K562 (cell line): ENCODE measurements around the gene REEP3. TPM values are rescaled to one million over a fixed set of nuclear protein-coding genes. Genes with fewer than 3 reads are reported as not detected.

Experiments
- ATAC-seq: fragments of 200-7000 bp; cut with Tn5 transposase; 3 replicates; pipeline ENCODE4 v1.9.1; 2020; ENCODE audit warnings: moderate library complexity
- BruUV-seq: library from RNA; stranded (reverse); fragments of 400-500 nt; replicated peaks from 2 replicates; lab custom pipeline; 2021; lab: Mats Ljungman, UMichigan
- CTCF ChIA-PET: fragments of 300-600 bp; formaldehyde crosslinking; extraction: SDS; loops from one replicate; lab custom pipeline; 2021; ENCODE audit warnings: low intra/inter-chr PET ratio; lab: Yijun Ruan, JAX
- POLR2A ChIA-PET: fragments of 300-600, 350-650 bp; sonication (Branson Sonifier 250); formaldehyde crosslinking; extraction: SDS; loops from one replicate; lab custom pipeline; 2021; ENCODE audit warnings: antibody characterized with exemption, inconsistent platforms; lab: Yijun Ruan, JAX
- DNase-seq, 4 experiments: peaks; one replicate each; pipeline versions ENCODE4 v3.0.0 to v3.0.0-alpha.2; 2011 to 2018; ENCODE audit warnings: low spot score in 3 of 4, mixed read lengths in 3 of 4; ENCODE audit errors: extremely low read depth in 1 of 4
- FAIRE-seq: peaks from 2 replicates; lab custom pipeline; 2011; peaks lifted over from hg19 to GRCh38; lab: Jason Lieb, UNC
- H2AFZ ChIP-seq: 2 replicates; pipeline ENCODE4 v1.6.0; 2011; ENCODE audit warnings: low read depth, low read length, control low read depth, inconsistent platforms
- H3K27ac ChIP-seq: fragments of 200-600 bp; 3 replicates; pipeline ENCODE4 v1.8.0; 2011; ENCODE audit warnings: low read depth, mild to moderate bottlenecking, control low read depth, inconsistent platforms, low read length, moderate library complexity, mixed read lengths; ENCODE audit errors: extremely low read depth
- H3K27me3 ChIP-seq, 2 experiments: fragments of 300-600 bp in 1 of 2; 2 replicates in 1 of 2; 3 replicates in 1 of 2; pipeline versions ENCODE4 v1.6.0 to v1.8.0; 2011; ENCODE audit warnings: inconsistent platforms in 2 of 2, low read length in 2 of 2, mild to moderate bottlenecking in 1 of 2, mixed read lengths in 1 of 2, moderate library complexity in 1 of 2; ENCODE audit not compliant: control insufficient read depth in 2 of 2, insufficient read depth in 2 of 2
- H3K36me3 ChIP-seq: fragments of 300-600 bp; 3 replicates; pipeline ENCODE4 v1.8.0; 2011; ENCODE audit warnings: mild to moderate bottlenecking, low read length, inconsistent platforms; ENCODE audit not compliant: control insufficient read depth, insufficient read depth
- H3K4me1 ChIP-seq, 2 experiments: fragments of 200-600 bp in 1 of 2; replicated peaks in 1 of 2; 2 replicates in 1 of 2; 3 replicates in 1 of 2; pipeline versions ENCODE4 v1.5.1 to v1.8.0; 2011; ENCODE audit warnings: inconsistent platforms in 2 of 2, low read length in 2 of 2, mild to moderate bottlenecking in 1 of 2, mixed read lengths in 1 of 2, moderate library complexity in 1 of 2; ENCODE audit not compliant: control insufficient read depth in 2 of 2, insufficient read depth in 2 of 2
- H3K4me2 ChIP-seq: 2 replicates; pipeline ENCODE4 v1.6.1; 2011; ENCODE audit warnings: low read length, control low read depth, inconsistent platforms, mixed read lengths; ENCODE audit not compliant: insufficient read depth
- H3K4me3 ChIP-seq: fragments of 200-600 bp; sonication (generic), shearing (Covaris generic); 2 replicates; pipeline ENCODE4 v1.5.1; 2016; ENCODE audit warnings: control low read depth, inconsistent platforms
- H3K79me2 ChIP-seq: fragments of 200-600 bp; 3 replicates; pipeline ENCODE4 v1.8.0; 2011; ENCODE audit warnings: low read length, inconsistent platforms; ENCODE audit not compliant: control insufficient read depth, insufficient read depth
- H3K9ac ChIP-seq, 2 experiments: 2 replicates each; pipeline versions ENCODE4 v1.6.0 to v1.6.1; 2011; ENCODE audit warnings: low read depth in 2 of 2, low read length in 2 of 2, control low read depth in 1 of 2, inconsistent platforms in 1 of 2, mild to moderate bottlenecking in 1 of 2, mixed read lengths in 1 of 2; ENCODE audit not compliant: insufficient read depth in 1 of 2
- H3K9me1 ChIP-seq: one replicate; pipeline ENCODE4 v1.6.0; 2011; ENCODE audit warnings: inconsistent platforms, mild to moderate bottlenecking, low read length, moderate library complexity; ENCODE audit not compliant: control insufficient read depth, insufficient read depth
- H3K9me3 ChIP-seq: replicated peaks from 2 replicates; pipeline ENCODE4 v1.5.1; 2011; ENCODE audit warnings: low read depth, low read length, inconsistent platforms; ENCODE audit not compliant: control insufficient read depth, insufficient read depth
- H4K20me1 ChIP-seq: replicated peaks from 2 replicates; pipeline ENCODE4 v1.6.1; 2011; ENCODE audit warnings: low read length, inconsistent platforms, mixed read lengths; ENCODE audit not compliant: control insufficient read depth, insufficient read depth
- L3MBTL2 ChIP-seq: fragments of 450-650 bp; IDR thresholded peaks from 2 replicates; pipeline ENCODE4 v1.6.1; 2016; ENCODE audit warnings: mild to moderate bottlenecking, moderate library complexity
- WGBS: fragments of 100-300 bp; shearing (Covaris generic); methylation state at CpG from one replicate; pipeline ENCODE4 v1.1.6; 2016; ENCODE audit warnings: low coverage, mixed read lengths; ENCODE audit not compliant: insufficient coverage; ENCODE audit errors: missing lambda C conversion rate; 5-methylcytosine and 5-hydroxymethylcytosine counted together
- in situ Hi-C: fragments of 300-500 bp; cut with MboI; formaldehyde crosslinking; loops from 4 replicates; pipeline ENCODE4 v1.15.0; 2018; ENCODE audit warnings: inconsistent platforms, mixed read lengths
- intact Hi-C: fragments of 100-400 bp; cut with micrococcal nuclease; formaldehyde crosslinking; loops from 2 replicates; pipeline ENCODE4 v1.14.2; 2022
- polyA plus RNA-seq, 8 experiments: library from polyadenylated mRNA; depleted of rRNA in 4 of 8; stranded (reverse) in 5 of 8; unstranded in 3 of 8; fragments of >200 nt; fragmentation: Nextera tagmentation in 2 of 8; fragmentation: Illumina TruSeq in 1 of 8; extraction: Ambion mirVana in 2 of 8; extraction: Trizol in 1 of 8; gene quantifications; 2 replicates each; pipeline versions ENCODE4 v1.2.1 to v1.2.3, GENCODE V29; 2011 to 2014; ENCODE audit warnings: inconsistent platforms in 1 of 8, missing spikeins in 1 of 8
- total RNA-seq, 7 experiments: library from RNA; depleted of rRNA in 6 of 7; stranded (reverse); fragments of >200 nt in 6 of 7; fragmentation: Illumina TruSeq in 2 of 7; extraction: Trizol in 2 of 7; gene quantifications; 2 replicates each; pipeline versions ENCODE4 v1.2.1 to v1.2.3, GENCODE V29; 2011 to 2021; ENCODE audit warnings: low replicate concordance in 1 of 7
- TF ChIP-seq, protein P1 (sequence below): fragments of 250-450 bp; sonication (Bioruptor Pico); IDR thresholded peaks from 2 replicates; pipeline ENCODE4 v1.4.0; 2020; ENCODE audit warnings: mild to moderate bottlenecking, moderate library complexity

Gene REEP3
- total and polyA plus RNA-seq, 9 of the 15 experiments (the other 6 are each of a cell fraction or from before 2014, with no cell fraction given): 3.4 to 13.4 (median 9.2) TPM

DNA sequence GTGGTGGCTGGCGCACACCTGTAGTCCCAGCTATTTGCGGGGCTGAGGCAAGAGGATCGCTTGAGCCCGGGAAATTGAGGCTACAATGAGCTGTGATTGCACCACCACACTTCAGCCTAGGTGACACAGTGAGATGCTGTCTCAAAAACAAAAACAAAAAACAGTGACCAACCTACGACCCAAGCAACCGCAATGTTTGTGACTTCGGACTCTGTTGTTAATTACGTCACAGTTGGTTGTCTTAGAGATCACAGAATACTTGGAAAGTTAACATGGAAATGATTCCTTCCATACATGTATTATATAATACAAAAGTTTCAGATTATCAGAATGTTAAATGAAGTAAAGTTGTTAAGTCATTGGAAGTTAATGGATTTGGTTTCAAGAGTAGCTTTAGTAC is 106.2 kb downstream of the REEP3 start:
- FAIRE-seq: no peak
- no peak overlapping the region for H3K9ac ChIP-seq

More for the DNA sequence above, 106.2 kb downstream of the REEP3 start:
- ChIA-PET CTCF (interaction anchor here (0.6 kb wide), 1 partner anchor 177 kb away, joined by 3 read pairs; no protein-coding TSS in a partner anchor), POLR2A (interaction anchor here (0.6 to 4.7 kb wide), 5 partner anchors 10 to 525 kb away, joined by 3 to 33 read pairs (median 3); no protein-coding TSS in a partner anchor)
- no TSS peak for BruUV-seq
- intact Hi-C loops (loop anchor here (5.0 kb wide), 3 partner anchors 105 to 205 kb away; partner anchors contain the start of gene REEP3), in situ Hi-C loops (loop anchor here (25.0 kb wide), 1 partner anchor 415 kb away; no protein-coding TSS in a partner anchor)
- TF ChIP-seq L3MBTL2: no peak
- TF ChIP-seq, protein P1, sequence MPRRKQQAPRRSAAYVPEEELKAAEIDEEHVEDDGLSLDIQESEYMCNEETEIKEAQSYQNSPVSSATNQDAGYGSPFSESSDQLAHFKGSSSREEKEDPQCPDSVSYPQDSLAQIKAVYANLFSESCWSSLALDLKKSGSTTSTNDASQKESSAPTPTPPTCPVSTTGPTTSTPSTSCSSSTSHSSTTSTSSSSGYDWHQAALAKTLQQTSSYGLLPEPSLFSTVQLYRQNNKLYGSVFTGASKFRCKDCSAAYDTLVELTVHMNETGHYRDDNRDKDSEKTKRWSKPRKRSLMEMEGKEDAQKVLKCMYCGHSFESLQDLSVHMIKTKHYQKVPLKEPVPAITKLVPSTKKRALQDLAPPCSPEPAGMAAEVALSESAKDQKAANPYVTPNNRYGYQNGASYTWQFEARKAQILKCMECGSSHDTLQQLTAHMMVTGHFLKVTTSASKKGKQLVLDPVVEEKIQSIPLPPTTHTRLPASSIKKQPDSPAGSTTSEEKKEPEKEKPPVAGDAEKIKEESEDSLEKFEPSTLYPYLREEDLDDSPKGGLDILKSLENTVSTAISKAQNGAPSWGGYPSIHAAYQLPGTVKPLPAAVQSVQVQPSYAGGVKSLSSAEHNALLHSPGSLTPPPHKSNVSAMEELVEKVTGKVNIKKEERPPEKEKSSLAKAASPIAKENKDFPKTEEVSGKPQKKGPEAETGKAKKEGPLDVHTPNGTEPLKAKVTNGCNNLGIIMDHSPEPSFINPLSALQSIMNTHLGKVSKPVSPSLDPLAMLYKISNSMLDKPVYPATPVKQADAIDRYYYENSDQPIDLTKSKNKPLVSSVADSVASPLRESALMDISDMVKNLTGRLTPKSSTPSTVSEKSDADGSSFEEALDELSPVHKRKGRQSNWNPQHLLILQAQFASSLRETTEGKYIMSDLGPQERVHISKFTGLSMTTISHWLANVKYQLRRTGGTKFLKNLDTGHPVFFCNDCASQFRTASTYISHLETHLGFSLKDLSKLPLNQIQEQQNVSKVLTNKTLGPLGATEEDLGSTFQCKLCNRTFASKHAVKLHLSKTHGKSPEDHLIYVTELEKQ (CRISPR knock-in tag): no peak
- WGBS: 70% methylated on average over 8 of the region's 8 CpGs
- H3K4me1 ChIP-seq: peaks cover 19 to 20% of the 10 kb centered on the region in 2 experiments; a peak in 4 of 5 replicates
- no peaks in the 10 kb centered on the region for H4K20me1 ChIP-seq
- H3K36me3 ChIP-seq: no peaks in the 10 kb centered on the region
- H3K9me3 ChIP-seq: no peaks in the 10 kb centered on the region
- ATAC-seq (no peak), DNase-seq (no peak)
- no peaks in the 10 kb centered on the region for H3K9me1 ChIP-seq
- no peak overlapping the region for H2AFZ ChIP-seq
- H3K4me3 ChIP-seq: no peak overlapping the region
- H3K4me2 ChIP-seq: no peak overlapping the region
- H3K27me3 ChIP-seq: no peaks in the 10 kb centered on the region
- H3K27ac ChIP-seq: no peak overlapping the region
- H3K79me2 ChIP-seq: no peaks in the 10 kb centered on the region
